ENCODE measurements around the gene ZBTB6.

DNA sequence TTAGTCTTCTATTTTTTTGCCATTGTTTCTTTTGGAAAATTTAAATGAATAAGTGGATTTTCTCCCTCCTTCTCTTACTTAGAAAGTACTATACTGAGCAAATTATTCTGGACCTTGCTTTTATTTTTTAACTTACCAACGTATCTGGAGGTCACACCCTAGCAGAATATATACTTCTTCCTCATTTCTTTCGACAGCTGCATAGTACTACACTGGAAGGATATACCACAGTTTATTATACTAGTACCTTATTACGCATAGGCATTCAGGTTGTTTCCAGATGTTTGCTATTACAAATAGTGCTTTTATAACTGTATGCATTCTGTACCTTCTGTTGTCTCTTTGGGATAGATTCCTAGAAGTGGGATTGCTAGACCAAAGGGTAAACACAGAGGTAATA, 24.6 kb downstream of the ZBTB6 start:
- TF ChIP-seq, protein P1, sequence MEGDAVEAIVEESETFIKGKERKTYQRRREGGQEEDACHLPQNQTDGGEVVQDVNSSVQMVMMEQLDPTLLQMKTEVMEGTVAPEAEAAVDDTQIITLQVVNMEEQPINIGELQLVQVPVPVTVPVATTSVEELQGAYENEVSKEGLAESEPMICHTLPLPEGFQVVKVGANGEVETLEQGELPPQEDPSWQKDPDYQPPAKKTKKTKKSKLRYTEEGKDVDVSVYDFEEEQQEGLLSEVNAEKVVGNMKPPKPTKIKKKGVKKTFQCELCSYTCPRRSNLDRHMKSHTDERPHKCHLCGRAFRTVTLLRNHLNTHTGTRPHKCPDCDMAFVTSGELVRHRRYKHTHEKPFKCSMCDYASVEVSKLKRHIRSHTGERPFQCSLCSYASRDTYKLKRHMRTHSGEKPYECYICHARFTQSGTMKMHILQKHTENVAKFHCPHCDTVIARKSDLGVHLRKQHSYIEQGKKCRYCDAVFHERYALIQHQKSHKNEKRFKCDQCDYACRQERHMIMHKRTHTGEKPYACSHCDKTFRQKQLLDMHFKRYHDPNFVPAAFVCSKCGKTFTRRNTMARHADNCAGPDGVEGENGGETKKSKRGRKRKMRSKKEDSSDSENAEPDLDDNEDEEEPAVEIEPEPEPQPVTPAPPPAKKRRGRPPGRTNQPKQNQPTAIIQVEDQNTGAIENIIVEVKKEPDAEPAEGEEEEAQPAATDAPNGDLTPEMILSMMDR (optimal IDR thresholded peaks at IDR 0.05 in 1 of 3, IDR thresholded peaks at IDR 0.05 in 1 of 3, conservative IDR thresholded peaks at IDR 0.05 in 1 of 3; ENCODE audit: extremely low read depth in 1 of 3, insufficient read depth in 2 of 3, low read length in 3 of 3) = no peak
- no peak for TF ChIP-seq EZH2 (IDR thresholded peaks at IDR 0.05; ENCODE audit: low read length)

Data from keratinocyte (primary cell).